Measurements from ENCODE around the gene ASPG.

Gene ASPG

DNA sequence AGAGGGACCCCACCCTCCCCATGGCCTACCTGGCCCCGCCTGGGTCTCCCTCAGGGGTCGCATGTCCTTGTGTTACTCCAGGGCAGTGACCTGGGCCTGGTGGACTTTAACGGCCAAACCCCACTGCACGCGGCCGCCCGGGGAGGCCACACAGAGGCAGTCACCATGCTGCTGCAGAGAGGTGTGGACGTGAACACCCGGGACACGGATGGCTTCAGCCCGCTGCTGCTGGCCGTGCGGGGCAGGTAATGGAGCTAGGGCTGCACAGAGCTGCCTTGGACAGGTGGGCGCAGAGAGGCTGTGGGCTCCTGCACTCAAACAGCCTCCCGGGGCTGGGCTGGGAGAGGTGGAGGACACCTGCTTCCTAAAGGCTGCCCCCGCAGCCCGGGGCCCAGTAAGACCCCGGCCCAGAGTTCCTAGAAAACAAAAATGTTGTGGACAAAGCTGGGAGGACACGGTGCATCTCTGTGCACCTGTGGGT, 21.6 kb downstream of the ASPG start:
- no peak for DNase-seq

DNA sequence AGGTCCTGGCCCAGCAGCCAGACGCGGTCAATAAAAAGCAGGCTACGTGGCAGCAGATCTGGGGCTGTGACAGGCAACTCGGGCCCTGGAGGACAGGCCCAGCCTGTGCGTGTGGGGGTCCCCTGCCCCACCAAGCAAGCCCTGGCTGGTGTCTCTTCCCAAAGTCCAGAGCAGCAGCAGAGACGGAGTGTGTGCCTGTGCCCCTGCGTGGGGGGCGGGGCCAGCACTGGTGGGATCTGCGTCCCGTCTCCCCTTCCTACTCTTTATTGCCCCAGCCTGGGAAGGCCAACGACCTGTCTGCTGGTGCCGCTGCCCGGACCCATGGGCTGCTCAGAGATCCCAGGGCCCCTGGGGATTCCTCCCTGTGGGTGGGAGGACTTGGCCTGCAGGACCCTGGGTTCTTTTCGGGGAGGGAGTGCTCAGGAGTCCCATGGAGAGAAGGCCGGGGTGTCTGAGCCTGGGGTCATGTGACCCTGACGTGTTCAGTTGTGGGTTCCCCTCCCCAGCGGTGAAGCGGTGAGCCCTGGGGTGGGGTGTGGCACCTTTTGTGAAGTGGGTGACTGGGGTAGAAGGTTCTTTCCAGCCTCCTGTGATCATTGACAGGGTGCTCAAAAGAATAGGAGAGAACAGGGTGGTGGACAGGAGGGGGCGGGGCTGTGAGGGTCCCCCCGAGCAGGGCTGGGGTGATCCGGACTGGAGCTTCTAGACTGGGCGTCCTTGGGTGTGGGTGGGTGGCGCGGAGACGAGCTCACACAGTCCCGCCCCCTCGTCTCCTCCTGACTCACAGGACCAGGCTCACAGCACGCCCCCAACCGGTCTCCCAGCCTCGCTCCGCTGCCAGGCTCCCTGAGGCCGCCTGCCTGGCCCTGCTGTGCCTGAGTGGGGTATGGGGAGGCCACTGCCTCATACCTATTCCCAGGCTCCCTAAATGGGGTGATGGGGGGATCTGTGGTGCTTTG, 22.4 kb downstream of the ASPG start:
- DNase-seq: no peak

DNA sequence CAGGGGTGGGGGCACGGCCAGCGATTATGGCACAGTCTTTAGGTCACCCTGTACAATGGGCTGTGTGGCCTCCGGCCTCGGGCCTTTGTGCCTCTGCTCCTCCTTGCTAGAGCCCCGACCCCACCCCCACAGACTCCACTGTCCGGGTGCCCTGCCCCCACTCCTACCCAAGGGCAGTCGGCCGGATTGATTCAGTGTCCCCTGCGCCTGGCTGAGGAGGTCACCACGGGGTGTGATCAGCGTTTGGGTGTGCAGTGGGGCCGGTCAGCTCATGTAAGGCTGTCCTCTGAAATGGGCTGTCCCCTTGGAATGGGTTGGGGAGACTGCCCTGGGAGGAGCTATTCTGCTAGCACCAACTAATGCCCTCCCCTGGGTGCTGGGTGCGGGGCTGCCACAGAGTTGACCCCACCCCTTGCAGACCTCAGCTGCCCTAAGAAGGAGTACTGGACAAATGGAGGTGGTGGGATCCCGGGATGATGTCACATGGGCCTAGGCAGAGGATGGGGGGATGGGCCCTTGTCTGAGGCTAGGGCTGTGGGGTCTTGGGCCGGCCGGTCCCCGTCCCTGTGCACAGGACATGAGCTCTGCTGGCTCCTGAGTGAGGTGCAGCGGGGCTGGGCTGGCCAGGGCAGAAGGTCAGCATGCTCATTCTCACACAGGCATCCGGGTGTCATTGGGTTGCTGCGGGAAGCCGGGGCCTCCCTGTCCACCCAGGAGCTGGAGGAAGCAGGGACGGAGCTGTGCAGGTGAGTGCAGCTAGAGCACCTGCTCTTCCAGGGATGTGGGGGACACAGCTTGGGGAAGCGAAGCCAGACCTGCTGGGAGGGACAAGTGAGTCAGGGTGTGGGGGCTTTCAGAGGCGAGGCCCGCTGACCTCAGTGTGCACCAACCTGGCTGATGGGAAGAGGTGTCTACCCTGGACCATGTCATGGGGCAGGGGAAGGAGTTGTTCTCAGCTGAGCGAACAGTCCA, 23.4 kb downstream of the ASPG start:
- DNase-seq: no peak

DNA sequence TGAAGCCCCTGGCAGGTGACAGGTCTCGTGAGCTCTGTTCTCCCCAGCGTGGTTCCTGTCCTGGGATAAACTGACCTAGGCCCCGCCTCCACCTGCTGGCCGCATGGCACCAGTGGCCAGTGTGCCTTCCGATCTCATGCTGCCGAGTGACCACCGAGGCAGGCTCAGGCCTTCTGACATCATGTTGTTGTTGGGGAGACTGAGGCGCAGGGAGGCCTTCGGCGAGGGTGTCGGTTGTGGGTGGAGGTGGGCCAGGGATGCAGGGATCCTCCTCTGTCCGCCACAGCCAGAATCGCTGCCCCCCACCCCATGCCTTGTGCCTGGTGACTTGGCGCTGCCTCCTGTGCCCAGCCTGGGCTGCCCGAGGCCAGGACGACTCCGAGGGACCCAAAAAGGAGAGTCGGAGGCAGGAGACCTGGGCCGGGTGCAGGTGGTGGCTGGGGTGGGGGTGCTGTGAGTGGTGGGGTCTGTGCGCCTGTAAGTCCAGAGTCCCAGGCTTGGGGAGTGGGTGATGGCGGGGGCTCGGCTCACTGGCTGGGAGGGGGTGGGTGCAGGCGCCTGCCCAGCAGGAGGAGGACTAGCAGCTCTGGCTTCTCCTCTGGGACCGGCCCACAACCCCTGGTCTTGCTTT, 24.3 kb downstream of the ASPG start:
- no peak for DNase-seq

DNA sequence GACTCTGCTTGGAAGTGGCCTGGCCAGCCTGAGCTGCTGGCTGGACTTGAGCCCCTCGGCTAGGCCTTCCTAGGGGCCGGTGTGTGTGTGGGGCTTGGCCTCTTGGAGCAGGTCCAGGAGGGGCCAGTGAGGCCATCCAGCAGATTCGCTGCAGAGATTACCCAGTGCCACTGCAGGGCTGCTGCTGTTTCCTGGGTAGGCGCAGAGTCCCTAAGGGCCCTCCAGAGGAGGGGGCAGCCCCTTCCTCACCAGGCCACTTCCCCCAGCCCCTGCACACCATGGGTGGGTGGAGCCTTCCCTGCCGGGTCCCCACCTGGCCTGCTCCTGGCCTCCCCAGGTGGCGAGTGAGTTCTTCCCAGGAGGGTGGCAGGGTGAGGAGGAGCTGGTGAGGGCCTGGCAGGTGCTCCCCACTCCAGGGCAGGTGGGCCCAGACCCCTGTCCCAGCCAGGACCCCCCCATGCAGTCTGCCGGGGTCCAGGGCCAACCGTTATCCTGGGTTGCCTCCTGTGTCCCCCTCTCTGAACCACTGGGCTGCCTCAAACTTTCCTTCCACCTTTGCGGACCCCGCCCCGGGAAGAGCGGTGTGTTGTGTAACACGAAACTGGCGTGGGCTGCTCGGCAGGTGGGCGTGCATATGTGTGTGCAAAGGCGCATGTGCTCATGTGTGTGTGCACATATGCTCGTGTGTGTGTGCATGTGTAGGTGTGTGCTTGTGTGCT, 25.1 kb downstream of the ASPG start:
- no peak for DNase-seq

DNA sequence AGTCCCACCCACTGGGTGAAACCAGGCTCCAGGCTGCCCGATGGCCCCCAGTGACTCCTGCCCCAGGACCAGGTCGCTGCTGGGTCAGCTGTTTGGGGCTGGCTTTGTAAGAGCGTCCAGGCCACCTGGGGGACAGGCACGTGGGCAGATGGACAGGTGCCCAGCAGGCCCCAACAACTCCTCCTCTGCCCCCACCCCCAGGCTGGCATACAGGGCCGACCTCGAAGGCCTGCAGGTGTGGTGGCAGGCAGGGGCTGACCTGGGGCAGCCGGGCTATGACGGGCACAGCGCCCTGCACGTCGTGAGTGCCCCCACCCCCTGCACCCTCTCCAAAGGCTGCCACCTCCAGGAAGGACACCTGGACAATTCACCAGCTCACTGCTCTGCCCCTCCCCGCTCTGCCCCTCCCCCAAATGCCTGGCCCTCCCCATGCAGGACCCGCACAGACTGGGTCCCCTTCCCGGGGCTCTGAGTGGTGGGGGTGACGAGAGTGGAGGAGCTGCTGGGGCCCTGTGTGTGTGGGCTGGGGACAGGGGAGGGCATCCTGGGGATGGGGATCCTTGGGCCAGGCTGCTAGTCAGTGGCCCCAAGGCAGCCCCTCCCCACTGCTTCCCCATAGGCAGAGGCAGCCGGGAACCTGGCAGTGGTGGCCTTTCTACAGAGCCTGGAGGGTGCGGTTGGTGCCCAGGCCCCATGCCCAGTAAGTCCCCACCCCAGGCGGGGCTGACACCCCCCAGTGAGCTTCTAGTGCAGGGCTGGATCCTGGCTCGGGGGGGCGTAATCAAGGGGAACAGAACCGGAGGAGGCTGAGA, 26.0 kb downstream of the ASPG start:
- DNase-seq: no peak

DNA sequence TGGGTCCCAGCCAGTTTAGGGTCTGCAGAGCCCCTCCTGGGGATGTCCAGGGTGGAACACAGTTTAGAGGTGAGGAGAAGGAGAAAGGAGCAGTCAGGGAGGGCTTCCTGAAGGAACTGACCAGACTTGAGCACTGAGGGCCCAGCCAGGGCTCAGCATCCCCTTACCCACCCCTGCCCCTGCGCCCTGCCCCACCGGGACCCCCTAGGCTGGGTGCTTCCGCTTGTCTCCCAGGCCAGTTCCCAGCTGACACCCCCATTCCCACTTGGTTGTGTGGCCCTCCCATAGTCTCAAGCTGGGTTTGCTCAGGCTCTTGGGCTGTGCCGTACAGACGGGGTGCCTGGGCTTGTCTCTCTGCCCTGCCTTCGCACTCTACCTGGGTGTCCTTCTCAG, 26.6 kb downstream of the ASPG start:
- DNase-seq: no peak

DNA sequence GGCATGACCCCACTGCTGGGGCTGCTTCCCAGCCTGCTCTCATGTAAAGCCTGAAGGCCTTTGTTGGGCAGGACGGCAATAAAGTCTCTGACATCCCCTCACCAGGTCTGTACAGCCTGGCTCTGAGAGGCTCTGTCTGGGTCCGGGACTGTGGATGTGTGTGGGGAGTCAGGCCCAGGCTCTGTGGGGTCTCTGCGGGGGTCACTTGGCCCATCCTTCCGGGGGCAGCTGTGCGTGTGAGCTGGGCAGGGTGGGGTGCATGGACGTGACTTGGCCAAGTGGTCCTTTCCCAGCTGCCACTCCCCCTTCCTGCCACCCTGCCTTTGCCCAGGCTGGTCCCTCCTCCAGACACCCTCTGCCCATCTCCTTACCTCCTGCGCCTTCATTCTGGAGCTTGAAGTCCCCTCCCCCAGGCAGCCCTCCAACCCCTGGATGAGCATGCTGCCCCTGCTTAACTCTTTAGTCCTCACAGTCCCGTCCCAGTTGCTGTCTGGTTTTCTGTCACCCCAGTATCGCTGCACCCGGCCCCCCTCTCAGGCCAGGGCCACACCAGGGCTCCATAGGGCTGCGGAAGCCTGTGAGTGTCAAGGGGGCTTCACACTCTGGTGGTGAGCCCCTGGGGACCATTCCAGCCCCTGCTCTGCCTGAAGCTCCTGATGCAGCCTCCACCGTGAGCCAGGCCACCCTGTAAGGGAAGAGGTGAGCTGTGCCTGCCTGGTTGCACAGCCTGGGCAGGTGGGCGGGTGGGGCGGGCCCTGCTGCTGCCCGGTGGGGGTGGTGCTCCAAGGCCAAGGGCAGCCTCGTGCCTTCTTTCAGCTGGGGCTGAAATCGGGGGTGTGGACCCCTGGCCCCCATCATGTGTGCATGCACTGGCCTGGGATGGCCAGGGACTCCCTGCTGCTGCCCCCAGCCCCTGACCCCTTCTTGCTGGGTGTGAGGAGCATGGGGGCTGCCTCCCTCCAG, 27.4 kb downstream of the ASPG start:
- DNase-seq: no peak

DNA sequence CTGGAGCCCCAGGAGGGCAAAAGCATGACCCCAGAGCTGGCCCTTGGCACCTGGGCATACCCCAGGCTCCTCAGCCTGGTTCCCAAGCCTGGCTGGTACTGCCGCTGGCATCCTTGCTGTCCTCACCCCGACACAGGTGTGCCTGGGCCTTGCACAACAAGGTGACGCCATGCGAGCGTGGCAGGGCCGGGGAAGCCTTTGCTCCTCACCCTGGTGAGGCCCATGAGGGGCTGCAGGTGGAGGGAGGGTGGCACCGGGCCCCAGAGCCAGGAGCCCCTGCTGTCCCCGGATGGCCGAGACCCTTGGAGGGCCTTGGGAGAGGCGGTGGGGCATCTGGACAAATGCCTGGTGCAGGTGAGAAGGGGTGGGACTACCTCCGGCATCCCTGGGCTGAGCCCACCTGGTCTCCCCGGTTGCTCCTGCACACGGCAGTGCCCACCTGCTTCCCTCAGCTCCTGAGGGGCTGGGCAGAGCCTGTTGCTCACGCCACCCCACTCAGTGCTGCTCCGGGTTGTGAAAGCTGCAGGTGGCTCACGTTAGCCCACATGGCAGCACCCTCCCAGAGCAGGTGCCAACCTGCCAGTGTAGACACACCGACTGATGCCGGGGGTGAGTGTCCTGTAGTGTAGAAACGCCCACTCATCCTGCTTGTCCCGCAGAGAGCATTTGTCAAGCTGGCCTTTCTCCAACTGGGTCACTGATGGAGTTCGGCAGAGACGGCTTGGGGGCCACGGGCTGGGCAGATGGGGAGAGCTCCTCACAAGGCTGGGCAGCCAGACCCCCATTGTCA, 28.3 kb downstream of the ASPG start:
- DNase-seq: no peak

DNA sequence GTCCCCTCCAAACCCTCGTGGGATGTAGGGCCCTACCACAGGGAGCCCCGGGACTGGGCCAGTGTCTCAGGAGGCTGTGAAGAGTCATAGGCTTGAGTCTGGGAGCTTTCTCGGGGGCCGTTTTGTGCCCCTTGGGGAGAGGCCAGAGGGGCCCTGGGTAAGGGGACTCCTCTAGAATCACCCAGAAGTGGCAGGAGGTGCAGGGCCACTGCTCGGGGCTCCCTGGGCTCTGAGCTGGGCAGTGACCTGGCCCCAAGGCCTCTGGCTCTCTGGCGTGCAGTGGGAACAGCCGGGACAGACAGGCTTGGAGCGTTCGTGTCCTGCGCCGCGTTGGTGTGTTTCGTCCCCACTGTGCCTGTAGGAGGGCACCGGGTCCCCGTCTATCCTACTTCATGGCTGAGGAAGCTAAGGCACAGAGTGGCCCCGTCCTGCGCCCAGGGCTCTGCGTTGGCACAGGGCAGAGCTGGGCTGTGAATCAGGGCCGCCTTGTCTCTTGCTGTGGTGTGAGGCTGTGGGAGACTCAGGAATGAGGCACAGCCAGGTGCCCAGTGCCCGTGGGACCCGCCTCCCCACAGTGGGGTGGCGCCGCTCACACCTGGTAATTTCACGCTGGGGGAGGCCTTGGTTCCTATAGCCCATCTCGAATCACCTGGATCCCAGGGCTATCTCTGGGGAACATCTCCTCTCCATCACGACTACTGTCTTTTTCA, 29.1 kb downstream of the ASPG start:
- DNase-seq: no peak

DNA sequence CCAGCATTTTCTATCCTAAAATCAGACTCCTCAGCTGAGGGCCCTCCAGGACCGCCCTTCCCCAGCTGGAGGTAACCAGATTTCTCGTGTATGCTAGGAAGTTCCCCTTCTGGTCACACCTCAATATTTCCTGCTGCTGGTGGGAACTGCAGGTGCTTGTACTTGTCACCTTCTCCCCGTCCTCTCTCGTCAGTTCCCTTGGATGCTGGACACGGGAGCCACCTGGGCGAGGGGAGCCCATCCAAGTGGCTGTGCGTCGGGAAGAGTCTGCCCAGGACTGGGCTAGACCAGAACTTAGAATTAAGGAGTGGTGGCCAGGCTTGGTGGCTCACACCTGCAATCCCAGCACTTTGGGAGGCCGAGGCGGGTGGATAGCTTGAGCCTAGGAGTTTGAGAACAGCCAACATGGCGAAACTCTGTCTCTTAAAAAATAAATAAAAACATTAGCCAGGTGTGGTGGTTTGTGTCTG, 29.7 kb downstream of the ASPG start:
- DNase-seq: no peak

DNA sequence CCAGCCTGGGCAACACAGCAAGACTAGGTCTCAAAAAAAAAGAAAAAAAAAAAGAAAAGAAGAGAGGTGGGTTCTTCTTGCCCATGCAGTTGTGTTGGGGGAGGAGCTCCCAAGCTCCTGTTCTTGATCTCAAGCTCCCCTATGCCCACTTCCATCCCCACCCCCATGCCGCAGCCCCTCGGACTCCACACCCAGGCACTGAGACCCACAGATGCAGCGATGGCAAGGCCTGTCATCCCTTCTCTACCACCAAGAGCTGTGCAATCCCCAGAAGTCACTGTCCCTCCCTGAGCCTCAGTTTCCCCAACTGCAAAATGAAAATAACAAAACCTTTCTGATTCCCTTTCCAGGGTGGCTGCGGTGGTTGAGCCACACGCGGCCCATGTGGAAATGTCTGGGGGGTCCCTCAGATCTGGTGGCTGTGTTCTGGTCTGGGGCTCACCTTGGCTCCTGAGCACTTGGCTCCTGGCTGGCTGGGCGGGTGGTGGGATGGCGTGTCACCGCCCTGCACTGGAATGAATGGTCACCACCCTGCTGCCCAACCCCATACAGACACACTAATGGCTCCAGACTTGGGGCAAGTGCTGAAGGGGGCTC, 30.3 kb downstream of the ASPG start:
- DNase-seq: no peak

DNA sequence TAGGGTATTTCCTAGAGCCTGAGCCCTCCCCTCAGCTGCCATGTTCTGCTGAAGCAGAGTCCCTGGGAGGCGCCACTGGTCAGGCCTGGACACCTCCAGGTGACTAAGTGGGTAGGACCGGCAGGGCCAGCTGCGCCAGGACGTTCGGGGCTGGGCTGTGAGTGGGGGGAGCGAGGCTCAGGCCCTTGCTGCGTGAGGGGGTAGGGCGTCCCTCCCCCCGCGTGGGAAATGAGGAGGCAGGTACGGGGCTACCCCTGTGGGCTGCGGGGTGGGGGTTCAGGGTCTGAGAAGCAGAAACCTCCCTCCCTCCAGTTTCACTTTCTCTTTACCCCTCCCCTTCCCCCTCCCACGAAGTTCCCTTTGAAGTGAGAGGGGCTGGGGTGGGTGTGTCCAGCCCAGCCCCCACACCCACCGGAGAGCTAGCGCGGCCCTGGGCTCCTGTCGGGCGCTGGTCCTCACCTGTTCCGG, 30.8 kb downstream of the ASPG start:
- DNase-seq: no peak

DNA sequence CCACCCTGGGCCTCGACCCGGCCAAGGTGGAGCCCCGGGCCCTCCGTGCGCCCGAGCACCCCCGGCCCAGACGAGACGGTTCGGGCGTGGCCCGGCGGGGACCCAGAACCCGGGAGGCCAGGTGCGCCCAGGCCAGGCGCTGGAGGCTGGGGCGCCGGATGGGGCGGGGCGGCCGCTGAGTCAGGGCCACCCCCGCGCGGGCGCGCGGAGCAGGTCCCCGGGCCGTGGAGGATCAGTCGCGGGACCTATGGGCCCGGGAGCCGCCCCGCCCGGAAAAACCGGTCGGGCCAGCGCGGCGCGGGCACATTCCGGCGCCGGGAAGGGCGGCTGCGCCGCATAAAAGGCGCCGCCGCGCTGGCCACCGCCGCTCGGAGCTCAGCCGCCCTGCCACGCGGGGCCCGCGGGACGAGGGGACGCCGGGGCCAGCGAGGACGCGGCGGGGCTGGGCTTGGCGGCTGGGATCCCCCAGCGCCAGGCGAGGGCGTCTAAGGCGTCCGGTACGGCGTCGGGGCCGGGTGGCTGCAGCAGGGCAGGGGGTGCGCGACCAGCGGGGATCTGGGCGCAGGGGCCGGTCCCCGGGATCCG, 31.3 kb downstream of the ASPG start:
- DNase-seq: no peak

DNA sequence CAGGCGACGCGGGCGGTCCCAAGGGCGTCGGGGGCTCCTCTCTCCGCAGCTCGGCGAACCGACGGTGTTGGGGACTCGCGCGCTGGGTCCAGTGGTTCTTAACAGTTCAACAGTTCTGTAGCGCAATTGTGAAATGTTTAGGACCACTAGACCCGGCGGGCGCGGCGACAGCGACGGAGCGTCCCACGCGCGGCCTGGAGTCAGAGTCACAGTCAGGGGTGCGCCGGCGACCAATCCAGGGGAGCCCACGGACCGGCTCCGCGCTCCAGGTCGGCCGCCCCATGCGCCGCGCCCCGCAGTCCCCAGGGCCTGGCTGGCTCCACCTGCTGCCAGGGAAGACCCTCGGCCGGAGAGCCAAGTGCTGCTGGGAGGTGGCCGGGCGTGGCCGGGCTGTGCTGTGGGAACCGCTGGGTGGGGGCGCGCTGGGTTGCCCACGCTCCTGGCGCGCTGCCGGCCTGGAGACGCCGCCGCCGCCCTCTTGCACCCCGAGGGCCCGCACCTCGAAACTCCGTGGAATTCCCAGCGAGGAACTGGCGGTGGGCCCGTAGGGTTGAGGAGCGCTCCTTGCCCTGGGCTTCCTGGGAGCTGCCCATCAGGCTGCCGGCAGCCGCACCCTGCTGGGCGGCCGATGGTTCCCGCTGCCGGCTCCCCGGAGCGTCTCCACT, 32.0 kb downstream of the ASPG start:
- DNase-seq: no peak

DNA sequence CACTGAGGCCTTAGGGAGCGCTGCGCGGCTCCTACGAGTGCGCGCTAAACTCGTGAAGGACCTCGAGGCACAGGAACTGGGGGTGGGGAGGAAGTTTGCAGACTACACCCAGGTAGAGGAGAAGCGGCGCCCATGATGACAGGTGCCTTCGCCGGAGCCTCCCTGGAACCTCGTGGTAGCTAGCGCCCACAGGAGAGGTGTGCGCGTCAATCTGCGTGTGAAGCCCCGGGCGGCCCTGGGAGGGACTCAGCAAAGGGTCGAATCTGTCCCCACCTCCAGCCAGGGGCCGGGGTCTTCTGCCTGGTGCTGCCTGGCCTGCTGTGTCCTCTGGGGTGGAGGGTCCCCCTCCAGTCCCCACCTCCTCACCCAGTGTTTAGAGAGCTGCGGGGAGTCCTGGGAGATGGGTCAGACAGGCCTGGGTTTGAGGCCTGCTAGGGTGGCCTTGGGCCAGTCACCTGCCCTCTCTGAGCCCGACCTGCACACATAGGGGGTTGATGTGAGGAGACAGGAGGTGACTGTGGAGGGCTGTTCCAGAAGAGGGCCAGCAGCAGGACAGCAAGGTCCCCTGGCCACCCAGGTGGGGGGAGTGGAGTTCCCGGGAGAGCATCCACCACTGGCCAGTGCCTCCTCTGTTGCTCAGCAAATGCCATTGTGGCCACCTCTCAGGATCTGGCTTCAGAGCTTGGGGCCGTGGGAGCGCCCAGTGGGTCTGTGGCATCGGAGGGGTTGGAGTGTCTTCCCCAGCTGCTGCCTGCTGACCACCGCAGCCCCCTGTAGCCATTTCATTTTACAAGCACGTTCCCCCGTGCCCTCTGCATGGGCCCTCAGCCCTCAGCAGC, 32.7 kb downstream of the ASPG start:
- DNase-seq: no peak

Measured in NCI-H2227 treated with DMSO at 0.1 percent for 48 hours (cell line).